GM12873 (cell line): ENCODE measurements around the gene PTPMT1.

ENCODE experiments used
- TF ChIP-seq, protein P1 (sequence below): IDR thresholded peaks from 2 replicates; pipeline ENCODE4 v1.5.1; 2012; ENCODE audit warnings: low read depth, mild to moderate bottlenecking, moderate library complexity, low read length, control low read depth; ENCODE audit not compliant: insufficient read depth; ENCODE audit errors: missing control alignments

The PTPMT1 gene

DNA sequence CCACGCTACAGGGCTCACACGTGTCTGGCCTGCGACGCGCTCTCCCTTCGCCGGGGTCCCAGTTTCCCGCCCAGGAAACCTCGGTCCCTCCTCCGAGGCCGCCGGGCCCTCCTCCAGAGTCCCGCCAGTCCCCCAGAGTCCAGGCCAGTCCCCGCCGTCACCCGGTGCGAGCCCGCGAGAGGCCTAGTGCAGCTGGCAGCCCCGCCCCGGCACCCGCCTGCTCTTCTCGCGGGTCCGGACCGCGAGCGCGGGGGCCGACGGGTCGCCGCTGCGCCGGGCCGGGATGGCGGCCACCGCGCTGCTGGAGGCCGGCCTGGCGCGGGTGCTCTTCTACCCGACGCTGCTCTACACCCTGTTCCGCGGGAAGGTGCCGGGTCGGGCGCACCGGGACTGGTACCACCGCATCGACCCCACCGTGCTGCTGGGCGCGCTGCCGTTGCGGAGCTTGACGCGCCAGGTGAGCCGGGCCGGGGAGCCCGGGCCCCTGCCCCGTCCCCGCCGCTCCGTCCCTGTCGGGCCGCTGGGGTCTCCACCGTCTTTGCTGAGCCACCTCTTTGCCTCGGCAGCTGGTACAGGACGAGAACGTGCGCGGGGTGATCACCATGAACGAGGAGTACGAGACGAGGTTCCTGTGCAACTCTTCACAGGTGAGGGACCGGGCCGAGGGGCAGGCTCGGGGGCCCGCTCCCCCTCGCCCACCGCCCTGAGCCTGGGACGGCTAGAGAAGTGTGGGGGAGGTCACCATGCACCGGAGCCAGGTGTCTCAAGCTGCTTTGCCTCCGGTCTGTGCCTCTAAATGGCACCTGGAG lies at the start of gene PTPMT1:
Gene PTPMT1, plus strand, starts transcription at position 260 of the 809 bp plus-strand sequence. Its CDS starts 24 bp downstream, at position 284.
- TF ChIP-seq, protein P1, sequence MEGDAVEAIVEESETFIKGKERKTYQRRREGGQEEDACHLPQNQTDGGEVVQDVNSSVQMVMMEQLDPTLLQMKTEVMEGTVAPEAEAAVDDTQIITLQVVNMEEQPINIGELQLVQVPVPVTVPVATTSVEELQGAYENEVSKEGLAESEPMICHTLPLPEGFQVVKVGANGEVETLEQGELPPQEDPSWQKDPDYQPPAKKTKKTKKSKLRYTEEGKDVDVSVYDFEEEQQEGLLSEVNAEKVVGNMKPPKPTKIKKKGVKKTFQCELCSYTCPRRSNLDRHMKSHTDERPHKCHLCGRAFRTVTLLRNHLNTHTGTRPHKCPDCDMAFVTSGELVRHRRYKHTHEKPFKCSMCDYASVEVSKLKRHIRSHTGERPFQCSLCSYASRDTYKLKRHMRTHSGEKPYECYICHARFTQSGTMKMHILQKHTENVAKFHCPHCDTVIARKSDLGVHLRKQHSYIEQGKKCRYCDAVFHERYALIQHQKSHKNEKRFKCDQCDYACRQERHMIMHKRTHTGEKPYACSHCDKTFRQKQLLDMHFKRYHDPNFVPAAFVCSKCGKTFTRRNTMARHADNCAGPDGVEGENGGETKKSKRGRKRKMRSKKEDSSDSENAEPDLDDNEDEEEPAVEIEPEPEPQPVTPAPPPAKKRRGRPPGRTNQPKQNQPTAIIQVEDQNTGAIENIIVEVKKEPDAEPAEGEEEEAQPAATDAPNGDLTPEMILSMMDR, result no peak

GRCh38 chr11:47516155-47516554 lies 49.2 kb upstream of the PTPMT1 start:
- TF ChIP-seq, protein P1, result no peak

- TF ChIP-seq, protein P1, result no peak
Observed at GRCh38 chr11:47516984-47517853, 48.2 kb upstream of the PTPMT1 start.

DNA sequence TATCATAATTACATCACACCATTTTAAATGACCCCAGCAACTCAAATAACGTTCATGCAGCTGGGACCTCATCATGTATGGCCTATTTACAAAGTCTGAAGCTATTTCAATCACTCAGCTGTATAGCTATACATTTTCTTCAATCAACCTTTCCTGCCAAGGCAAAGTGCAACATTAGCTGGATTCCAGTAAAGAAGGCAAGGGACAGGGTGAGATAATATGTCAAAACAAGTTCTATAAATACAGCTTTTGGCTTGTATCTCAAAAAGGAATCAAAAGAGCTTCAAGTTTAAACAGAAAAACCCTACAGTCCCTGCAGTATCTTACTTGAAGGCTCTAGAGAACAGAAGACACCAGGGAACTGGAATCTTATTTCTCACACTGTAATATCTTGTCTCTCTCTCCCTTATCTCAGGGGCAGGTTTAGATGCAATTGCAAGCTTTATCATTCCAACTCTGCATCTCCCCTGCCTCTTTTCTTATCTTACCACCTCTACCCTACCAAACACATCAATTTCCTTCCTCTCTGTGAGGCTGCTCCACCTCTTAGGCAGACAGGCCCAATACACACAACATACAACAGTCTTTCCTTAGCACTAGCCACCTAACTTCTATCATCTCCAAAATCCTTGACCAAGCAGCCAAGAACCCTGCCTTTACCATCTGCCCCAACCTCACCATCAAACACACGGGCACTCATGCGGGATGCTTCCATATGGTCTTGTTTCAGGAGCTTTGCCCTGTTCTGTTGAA lies 47.0 kb upstream of the PTPMT1 start:
- TF ChIP-seq, protein P1, result no peak

- TF ChIP-seq, protein P1, result no peak
Observed at GRCh38 chr11:47523490-47524225, 41.7 kb upstream of the PTPMT1 start.

- TF ChIP-seq, protein P1, result no peak
Observed at GRCh38 chr11:47524291-47524874, 41.0 kb upstream of the PTPMT1 start.
